ENCODE measurements around the gene ST6GALNAC1. TPM values are rescaled to one million over a fixed set of nuclear protein-coding genes. Genes with fewer than 3 reads are reported as not detected.
"Not testable (repeated sequence)": the region's sequence is repeated elsewhere in the genome, so short reads cannot be mapped to it uniquely, and the experiment has no call there.

The ST6GALNAC1 gene
- total and polyA plus RNA-seq, 4 donors = 1.1 to 9.4 (median 1.9) TPM

- DNase-seq (no peak), ATAC-seq (ENCODE audit: low FRiP score) (no peak)
- Histone ChIP-seq H3K4me3 (ENCODE audit: low read length in 2 of 2) (no peak overlapping the region), H3K36me3 (ENCODE audit: control insufficient read depth in 1 of 2, insufficient read depth in 2 of 2, low read length in 1 of 2) (no peaks in the 10 kb centered on the region), H3K27ac (ENCODE audit: low read depth in 1 of 2, low read length in 2 of 2) (no peak overlapping the region), H3K9me3 (ENCODE audit: control insufficient read depth, low read length) (no peaks in the 10 kb centered on the region), H3K4me1 (ENCODE audit: control insufficient read depth in 1 of 2, insufficient read depth in 2 of 2, low read length in 2 of 2) (no peaks in the 10 kb centered on the region), H3K27me3 (ENCODE audit: control insufficient read depth in 1 of 2, insufficient read depth in 2 of 2, low read length in 1 of 2) (no peaks in the 10 kb centered on the region)
- WGBS, 2 donors = 88 to 89% methylated on average over 12 to 13 of the region's 13 CpGs
- intact Hi-C loops (cut with DNase I) = loop anchor here in 1 of 2 donors (5.0 kb wide), 1 partner anchor 105 kb away; no protein-coding TSS in a partner anchor
These were observed 16.0 kb downstream of the ST6GALNAC1 start for GRCh38 chr17:76627510-76627909.

GRCh38 chr17:76626442-76626841 lies 17.1 kb downstream of the ST6GALNAC1 start:
- DNase-seq (no peak), ATAC-seq (ENCODE audit: low FRiP score) (no peak)
- no peak overlapping the region for H3K27ac ChIP-seq (ENCODE audit: low read depth in 1 of 2, low read length in 2 of 2)
- H3K36me3 ChIP-seq (ENCODE audit: control insufficient read depth in 1 of 2, insufficient read depth in 2 of 2, low read length in 1 of 2) = no peaks in the 10 kb centered on the region
- intact Hi-C loops (cut with DNase I) = loop anchor here in 1 of 2 donors (5.0 kb wide), 1 partner anchor 104 kb away; no protein-coding TSS in a partner anchor
- H3K4me3 ChIP-seq (ENCODE audit: low read length in 2 of 2) = no peak overlapping the region
- no peaks in the 10 kb centered on the region for H3K9me3 ChIP-seq (ENCODE audit: control insufficient read depth, low read length)
- WGBS, 2 donors = 70 to 71% methylated on average over 11 of the region's 11 CpGs
- H3K4me1 ChIP-seq (ENCODE audit: control insufficient read depth in 1 of 2, insufficient read depth in 2 of 2, low read length in 2 of 2) = no peaks in the 10 kb centered on the region
- H3K27me3 ChIP-seq (ENCODE audit: control insufficient read depth in 1 of 2, insufficient read depth in 2 of 2, low read length in 1 of 2) = no peaks in the 10 kb centered on the region

GRCh38 chr17:76625496-76625895 lies 18.1 kb downstream of the ST6GALNAC1 start:
- intact Hi-C loops (cut with DNase I) = loop anchor here (2.0 to 5.0 kb wide), 2 partner anchors 103 kb away; no protein-coding TSS in a partner anchor
- Histone ChIP-seq H3K4me1 (ENCODE audit: control insufficient read depth in 1 of 2, insufficient read depth in 2 of 2, low read length in 2 of 2) (no peaks in the 10 kb centered on the region), H3K27me3 (ENCODE audit: control insufficient read depth in 1 of 2, insufficient read depth in 2 of 2, low read length in 1 of 2) (no peaks in the 10 kb centered on the region), H3K27ac (ENCODE audit: low read depth in 1 of 2, low read length in 2 of 2) (no peak overlapping the region), H3K4me3 (ENCODE audit: low read length in 2 of 2) (no peak overlapping the region), H3K36me3 (ENCODE audit: control insufficient read depth in 1 of 2, insufficient read depth in 2 of 2, low read length in 1 of 2) (no peaks in the 10 kb centered on the region), H3K9me3 (ENCODE audit: control insufficient read depth, low read length) (no peaks in the 10 kb centered on the region)
- DNase-seq = no peak
- ATAC-seq (ENCODE audit: low FRiP score) = no peak
- WGBS, 2 donors = 82 to 91% methylated on average over 6 of the region's 6 CpGs

- H3K4me3 ChIP-seq (ENCODE audit: low read length in 2 of 2) = no peak overlapping the region
- no peaks in the 10 kb centered on the region for H3K4me1 ChIP-seq (ENCODE audit: control insufficient read depth in 1 of 2, insufficient read depth in 2 of 2, low read length in 2 of 2)
- H3K27ac ChIP-seq (ENCODE audit: low read depth in 1 of 2, low read length in 2 of 2) = no peak overlapping the region
- intact Hi-C loops (cut with DNase I) = loop anchor here in 1 of 2 donors (2.0 kb wide), 1 partner anchor 101 kb away; no protein-coding TSS in a partner anchor
- 22 to 26% methylated on average over 18 of the region's 18 CpGs for WGBS, 2 donors
- no peaks in the 10 kb centered on the region for H3K36me3 ChIP-seq (ENCODE audit: control insufficient read depth in 1 of 2, insufficient read depth in 2 of 2, low read length in 1 of 2)
- peak; percentile 94 for ATAC-seq (ENCODE audit: low FRiP score)
- DNase-seq = peak; percentile 82 to 91
- H3K27me3 ChIP-seq (ENCODE audit: control insufficient read depth in 1 of 2, insufficient read depth in 2 of 2, low read length in 1 of 2) = no peaks in the 10 kb centered on the region
- H3K9me3 ChIP-seq (ENCODE audit: control insufficient read depth, low read length) = no peaks in the 10 kb centered on the region
These were observed 20.0 kb downstream of the ST6GALNAC1 start for GRCh38 chr17:76623271-76624146.

- Histone ChIP-seq H3K27ac (ENCODE audit: low read depth in 1 of 2, low read length in 2 of 2) (no peak overlapping the region), H3K27me3 (ENCODE audit: control insufficient read depth in 1 of 2, insufficient read depth in 2 of 2, low read length in 1 of 2) (no peaks in the 10 kb centered on the region), H3K4me3 (ENCODE audit: low read length in 2 of 2) (no peak overlapping the region), H3K9me3 (ENCODE audit: control insufficient read depth, low read length) (no peaks in the 10 kb centered on the region), H3K36me3 (ENCODE audit: control insufficient read depth in 1 of 2, insufficient read depth in 2 of 2, low read length in 1 of 2) (no peaks in the 10 kb centered on the region), H3K4me1 (ENCODE audit: control insufficient read depth in 1 of 2, insufficient read depth in 2 of 2, low read length in 2 of 2) (no peaks in the 10 kb centered on the region)
- intact Hi-C loops (cut with DNase I) = no loop called here
- no peak for ATAC-seq (ENCODE audit: low FRiP score)
- peak in 1 of 2 donors; percentile 3 for DNase-seq
- WGBS, 2 donors = 78 to 84% methylated on average over 2 of the region's 2 CpGs
These were observed 25.7 kb downstream of the ST6GALNAC1 start for GRCh38 chr17:76617838-76618237.

- ATAC-seq (ENCODE audit: low FRiP score) (no peak), DNase-seq (peak in 1 of 2 donors; percentile 60)
- no peak overlapping the region for H3K4me3 ChIP-seq (ENCODE audit: low read length in 2 of 2)
- H3K36me3 ChIP-seq (ENCODE audit: control insufficient read depth in 1 of 2, insufficient read depth in 2 of 2, low read length in 1 of 2) = no peaks in the 10 kb centered on the region
- H3K4me1 ChIP-seq (ENCODE audit: control insufficient read depth in 1 of 2, insufficient read depth in 2 of 2, low read length in 2 of 2) = no peaks in the 10 kb centered on the region
- no peak overlapping the region for H3K27ac ChIP-seq (ENCODE audit: low read depth in 1 of 2, low read length in 2 of 2)
- intact Hi-C loops (cut with DNase I) = no loop called here
- no peaks in the 10 kb centered on the region for H3K27me3 ChIP-seq (ENCODE audit: control insufficient read depth in 1 of 2, insufficient read depth in 2 of 2, low read length in 1 of 2)
- no peaks in the 10 kb centered on the region for H3K9me3 ChIP-seq (ENCODE audit: control insufficient read depth, low read length)
- 92 to 94% methylated on average over 24 to 28 of the region's 28 CpGs for WGBS, 2 donors
These were observed 28.5 kb downstream of the ST6GALNAC1 start for GRCh38 chr17:76614912-76615617.

GRCh38 chr17:76614064-76614759 lies 29.3 kb downstream of the ST6GALNAC1 start:
- intact Hi-C loops (cut with DNase I); ATAC-seq (ENCODE audit: low FRiP score); H3K4me3 ChIP-seq (ENCODE audit: low read length in 2 of 2): not testable (repeated sequence)

More at GRCh38 chr17:76614064-76614759, 29.3 kb downstream of the ST6GALNAC1 start:
- peak in 1 of 2 donors; percentile 5 for DNase-seq
- WGBS, 2 donors = 56 to 73% methylated on average over 13 of the region's 13 CpGs
- not testable (repeated sequence) for H3K27ac ChIP-seq (ENCODE audit: low read depth in 1 of 2, low read length in 2 of 2); H3K9me3 ChIP-seq (ENCODE audit: control insufficient read depth, low read length); H3K4me1 ChIP-seq (ENCODE audit: control insufficient read depth in 1 of 2, insufficient read depth in 2 of 2, low read length in 2 of 2); H3K27me3 ChIP-seq (ENCODE audit: control insufficient read depth in 1 of 2, insufficient read depth in 2 of 2, low read length in 1 of 2); H3K36me3 ChIP-seq (ENCODE audit: control insufficient read depth in 1 of 2, insufficient read depth in 2 of 2, low read length in 1 of 2)
